Coronary artery (tissue), 2 donors: Measurements from ENCODE around the gene CD68.

Experiments
- DNase-seq: peaks from one replicate; pipeline ENCODE4 v3.0.0-alpha.2; 2017; ENCODE audit warnings: low spot score
- H3K27ac ChIP-seq, 2 donors: fragments of 200-600 bp; sonication (generic); one replicate each; pipeline ENCODE4 v1.5.1; 2016 to 2019
- H3K4me3 ChIP-seq: fragments of 200-600 bp; sonication (generic); 2 replicates; pipeline ENCODE4 v1.5.1; 2016; ENCODE audit warnings: mild to moderate bottlenecking, moderate library complexity
- TF ChIP-seq, protein P1 (sequence below): fragments of 200-600 bp; sonication (generic); IDR thresholded peaks from one replicate; pipeline ENCODE4 v1.5.1; 2019; ENCODE audit warnings: antibody characterized with exemption

Gene CD68

DNA sequence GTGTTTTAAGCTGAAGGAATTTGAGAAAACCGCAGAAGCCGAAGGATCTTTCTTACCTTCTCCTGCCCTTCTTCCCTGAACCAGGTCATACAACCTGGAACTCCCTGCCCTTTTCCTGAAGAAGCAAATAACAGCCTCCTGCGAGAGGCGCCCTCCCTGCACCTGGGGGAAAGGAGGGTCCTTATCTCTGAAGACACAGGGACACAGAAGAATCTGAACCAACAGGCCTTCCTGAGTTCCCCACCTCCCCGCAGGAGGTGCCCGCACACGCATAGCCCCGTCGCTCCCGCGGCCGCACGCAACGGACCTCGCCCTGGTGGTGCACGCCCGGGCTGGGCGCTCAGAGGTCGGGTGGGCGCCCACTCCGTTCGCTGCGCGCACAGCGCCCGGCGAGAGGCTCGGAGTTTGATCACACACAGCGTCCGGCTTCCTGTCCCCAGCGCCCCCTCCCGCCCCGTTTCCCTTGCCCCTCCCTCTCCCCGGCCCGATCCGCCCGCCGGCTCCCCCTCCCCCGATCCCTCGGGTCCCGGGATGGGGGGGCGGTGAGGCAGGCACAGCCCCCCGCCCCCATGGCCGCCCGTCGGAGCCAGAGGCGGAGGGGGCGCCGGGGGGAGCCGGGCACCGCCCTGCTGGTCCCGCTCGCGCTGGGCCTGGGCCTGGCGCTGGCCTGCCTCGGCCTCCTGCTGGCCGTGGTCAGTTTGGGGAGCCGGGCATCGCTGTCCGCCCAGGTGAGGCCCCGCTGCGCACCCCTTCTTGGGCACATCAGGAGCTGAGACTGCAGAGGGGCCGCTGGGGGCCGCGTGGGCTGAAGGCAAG, 30.6 kb upstream of the CD68 start, which contains the start of gene TNFSF12:
TNFSF12 (plus strand) TSS at position 474 of the 816 bp plus-strand sequence; CDS start at position 570, 96 bp downstream.
- peak within 1 kb of the TSS; percentile 93 for H3K27ac ChIP-seq
- TF ChIP-seq, protein P1, sequence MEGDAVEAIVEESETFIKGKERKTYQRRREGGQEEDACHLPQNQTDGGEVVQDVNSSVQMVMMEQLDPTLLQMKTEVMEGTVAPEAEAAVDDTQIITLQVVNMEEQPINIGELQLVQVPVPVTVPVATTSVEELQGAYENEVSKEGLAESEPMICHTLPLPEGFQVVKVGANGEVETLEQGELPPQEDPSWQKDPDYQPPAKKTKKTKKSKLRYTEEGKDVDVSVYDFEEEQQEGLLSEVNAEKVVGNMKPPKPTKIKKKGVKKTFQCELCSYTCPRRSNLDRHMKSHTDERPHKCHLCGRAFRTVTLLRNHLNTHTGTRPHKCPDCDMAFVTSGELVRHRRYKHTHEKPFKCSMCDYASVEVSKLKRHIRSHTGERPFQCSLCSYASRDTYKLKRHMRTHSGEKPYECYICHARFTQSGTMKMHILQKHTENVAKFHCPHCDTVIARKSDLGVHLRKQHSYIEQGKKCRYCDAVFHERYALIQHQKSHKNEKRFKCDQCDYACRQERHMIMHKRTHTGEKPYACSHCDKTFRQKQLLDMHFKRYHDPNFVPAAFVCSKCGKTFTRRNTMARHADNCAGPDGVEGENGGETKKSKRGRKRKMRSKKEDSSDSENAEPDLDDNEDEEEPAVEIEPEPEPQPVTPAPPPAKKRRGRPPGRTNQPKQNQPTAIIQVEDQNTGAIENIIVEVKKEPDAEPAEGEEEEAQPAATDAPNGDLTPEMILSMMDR: no peak
- peak; percentile 78 for DNase-seq
- peak within 1 kb of the TSS; percentile 75 for H3K4me3 ChIP-seq

DNA sequence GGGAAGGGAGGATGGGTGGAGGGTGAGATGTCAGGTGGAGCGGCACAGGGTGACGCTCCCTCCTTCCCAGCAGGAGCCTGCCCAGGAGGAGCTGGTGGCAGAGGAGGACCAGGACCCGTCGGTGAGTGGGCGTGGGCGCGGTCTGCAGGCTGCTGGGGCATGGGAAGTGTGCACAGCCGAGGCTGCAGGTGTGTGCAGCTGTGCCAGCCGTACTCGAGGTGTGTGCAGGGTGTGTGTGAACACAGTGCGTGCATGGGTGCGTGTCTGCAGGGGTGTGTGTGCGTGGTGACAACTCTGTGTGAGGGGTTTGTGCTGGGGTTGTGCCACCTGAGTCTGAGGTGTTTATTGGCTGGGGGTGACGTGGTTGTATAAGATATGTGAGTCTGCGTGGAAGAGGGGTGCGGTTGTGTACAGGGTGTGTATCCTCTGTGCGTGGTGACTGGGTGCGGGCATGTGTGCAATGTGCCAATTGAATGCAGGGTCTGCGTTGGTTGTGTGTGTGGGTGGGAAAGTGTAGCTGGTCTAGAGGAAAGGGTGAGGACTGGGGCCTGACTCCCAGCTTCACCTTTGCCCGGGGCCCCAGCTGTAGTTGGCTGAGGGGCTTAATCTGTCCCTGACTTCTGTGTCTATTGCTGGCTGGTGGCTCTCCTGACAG, 29.9 kb upstream of the CD68 start:
- DNase-seq: no peak

DNA sequence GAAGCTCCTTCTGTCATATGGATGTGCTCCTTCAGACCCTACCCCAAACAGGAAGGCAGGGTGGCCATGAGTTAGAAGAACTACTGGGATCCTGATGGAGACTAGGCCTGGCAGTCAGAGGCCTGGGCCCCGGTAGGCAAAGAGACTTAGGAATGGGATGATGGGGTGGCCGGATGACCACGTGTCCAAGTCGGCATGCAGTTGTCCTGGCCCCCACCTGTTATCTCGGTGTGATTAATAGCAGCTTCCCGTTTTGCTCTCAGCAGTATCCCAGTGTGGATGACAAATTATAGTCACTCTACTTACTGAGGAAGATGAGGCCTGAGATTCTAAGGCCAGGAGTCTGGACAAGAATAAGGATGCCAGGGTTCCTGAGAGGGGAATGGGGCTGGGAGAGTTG, 29.1 kb upstream of the CD68 start:
- TF ChIP-seq, protein P1: no peak
- H3K4me3 ChIP-seq: peak overlapping the region; percentile 75
- peak overlapping the region; percentile 93 for H3K27ac ChIP-seq
- no peak for DNase-seq

More for the DNA sequence above, 29.9 kb upstream of the CD68 start:
- H3K4me3 ChIP-seq: peak overlapping the region; percentile 75
- peak overlapping the region; percentile 93 for H3K27ac ChIP-seq
- TF ChIP-seq, protein P1: no peak

DNA sequence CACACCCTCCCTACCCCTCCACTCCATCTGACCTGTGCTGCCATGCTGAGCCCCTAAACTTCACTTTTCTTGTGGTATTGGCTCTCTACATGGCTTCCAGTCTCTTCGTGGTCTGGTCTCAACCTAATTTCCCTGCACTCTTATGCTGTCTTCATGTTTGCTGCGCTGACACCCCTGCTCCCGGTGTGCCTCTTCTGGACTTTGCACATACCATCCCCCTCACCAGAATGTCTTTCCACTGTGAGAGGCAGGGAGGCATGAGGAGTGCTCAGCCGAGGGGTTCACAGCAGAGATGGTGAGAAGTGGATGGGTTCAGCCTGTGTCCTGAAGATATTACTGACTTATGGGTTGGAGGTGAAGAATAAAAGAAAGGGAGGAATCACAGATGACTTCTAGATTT, 28.0 kb upstream of the CD68 start:
- no peak overlapping the region for H3K27ac ChIP-seq
- H3K4me3 ChIP-seq: no peak overlapping the region
- no peak for DNase-seq
- TF ChIP-seq, protein P1: no peak

DNA sequence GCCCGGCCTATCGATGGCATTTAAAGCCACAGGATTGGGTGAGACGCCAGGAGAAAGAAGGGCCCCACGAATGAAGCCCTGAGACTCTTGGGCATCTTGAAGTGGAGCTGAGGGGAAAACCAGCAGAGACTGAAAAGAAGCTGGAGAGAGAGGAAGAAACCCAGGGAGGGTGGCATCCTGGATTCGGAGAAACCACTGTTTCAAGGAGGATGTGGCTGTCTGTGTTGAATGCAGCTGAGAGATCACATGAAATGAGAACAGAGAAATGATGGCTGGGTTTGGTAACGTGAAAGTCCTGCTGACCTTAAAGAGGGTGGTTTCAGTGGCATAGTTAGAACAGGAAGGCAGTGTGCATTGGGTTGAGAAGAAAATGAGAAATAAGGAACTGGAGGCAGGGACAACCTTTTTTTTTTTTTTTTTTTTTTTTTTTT, 26.8 kb upstream of the CD68 start:
- no peak for DNase-seq
- Histone ChIP-seq H3K4me3 (no peak overlapping the region), H3K27ac (peak overlapping the region in 1 of 2 donors; percentile 58)
- TF ChIP-seq, protein P1: no peak

DNA sequence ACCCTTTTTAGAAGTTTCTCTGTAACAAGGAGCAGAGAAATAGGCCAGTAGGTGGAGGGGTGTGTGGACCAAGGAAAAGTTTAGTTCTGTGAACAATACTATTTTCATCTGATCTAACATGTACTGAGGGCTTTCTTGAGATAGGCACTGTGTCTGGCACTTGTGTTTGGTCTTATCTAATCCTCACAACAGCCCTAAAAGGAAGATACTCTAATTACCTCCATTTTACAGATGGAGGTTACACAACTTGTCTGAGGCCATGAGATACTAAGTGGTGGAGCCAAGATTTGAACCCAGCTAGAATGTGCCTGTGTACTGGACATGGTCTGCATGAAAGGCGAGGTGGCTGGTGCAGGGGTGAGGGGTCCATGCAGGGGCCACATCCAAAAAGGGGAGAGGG, 26.1 kb upstream of the CD68 start:
- TF ChIP-seq, protein P1: no peak
- Histone ChIP-seq H3K4me3 (no peak overlapping the region), H3K27ac (peak overlapping the region in 1 of 2 donors; percentile 75)
- no peak for DNase-seq
